Activated CD8-positive, alpha-beta T cell treated with anti-CD3 and anti-CD28 coated beads for 36 hours (primary cell): ENCODE results near the gene SEC16A. TPM values are rescaled to one million over a fixed set of nuclear protein-coding genes. Genes with fewer than 3 reads are reported as not detected.

Experiments used
- ATAC-seq: fragments of 200-7000 bp; cut with Tn5 transposase; one replicate; pipeline ENCODE4 v1.10.0; 2021; ENCODE audit warnings: mild to moderate bottlenecking, moderate library complexity
- CTCF ChIA-PET: fragments of 350-600 bp; sonication (Branson Sonifier 250); formaldehyde crosslinking; loops from one replicate; lab custom pipeline; 2021; ENCODE audit warnings: antibody characterized with exemption; lab: Charles Lee
- POLR2A ChIA-PET: fragments of 350-600 bp; sonication (Branson Sonifier 250); formaldehyde crosslinking; loops from one replicate; lab custom pipeline; 2021; ENCODE audit warnings: antibody characterized with exemption; lab: Charles Lee
- DNase-seq: peaks from one replicate; pipeline ENCODE4 v3.0.0-alpha.2; 2020
- H3K27ac Mint-ChIP-seq: one replicate; pipeline ENCODE4 v1.8.0; 2021; ENCODE audit warnings: mild to moderate bottlenecking, mixed read lengths
- H3K27me3 Mint-ChIP-seq: one replicate; pipeline ENCODE4 v1.8.0; 2021; ENCODE audit warnings: mixed read lengths
- H3K36me3 Mint-ChIP-seq: one replicate; pipeline ENCODE4 v1.8.0; 2021; ENCODE audit warnings: low read depth, mixed read lengths
- H3K4me1 Mint-ChIP-seq: one replicate; pipeline ENCODE4 v1.8.0; 2021; ENCODE audit warnings: low read depth, mixed read lengths
- H3K4me3 Mint-ChIP-seq: one replicate; pipeline ENCODE4 v1.8.0; 2021; ENCODE audit warnings: mild to moderate bottlenecking, moderate library complexity, mixed read lengths
- H3K9me3 Mint-ChIP-seq: one replicate; pipeline ENCODE4 v1.8.0; 2021; ENCODE audit warnings: mixed read lengths
- CTCF ChIP-seq: fragments of 200-600 bp; IDR thresholded peaks from one replicate; pipeline ENCODE4 v1.8.0; 2022; ENCODE audit warnings: antibody characterized with exemption, mild to moderate bottlenecking
- intact Hi-C: fragments of 100-400 bp; cut with micrococcal nuclease; formaldehyde crosslinking; loops from one replicate; pipeline ENCODE4 v1.10.0; 2022
- total RNA-seq, 2 experiments: library from RNA; stranded (reverse); gene quantifications; one replicate each; pipeline ENCODE4 v1.2.3, GENCODE V29; 2021

Gene SEC16A
- total RNA-seq, 2 experiments from 2014 or later = 67.9 to 69.8 TPM

GRCh38 chr9:136459425-136459824 is 23.4 kb downstream of the SEC16A start:
- ChIA-PET POLR2A (interaction anchor here (0.9 to 1.4 kb wide), 3 partner anchors 14 to 223 kb away, joined by 3 to 4 read pairs (median 3); no protein-coding TSS in a partner anchor), CTCF (interaction anchor here (0.8 to 1.0 kb wide), 2 partner anchors 19 to 25 kb away, joined by 3 to 4 read pairs; no protein-coding TSS in a partner anchor)
- no peak for TF ChIP-seq CTCF
- H3K4me1 Mint-ChIP-seq = no peaks in the 10 kb centered on the region
- intact Hi-C loops = no loop called here
- no peaks in the 10 kb centered on the region for H3K9me3 Mint-ChIP-seq
- no peak overlapping the region for H3K4me3 Mint-ChIP-seq
- H3K27me3 Mint-ChIP-seq = no peaks in the 10 kb centered on the region
- no peak for ATAC-seq
- H3K36me3 Mint-ChIP-seq = peaks cover 51% of the 10 kb centered on the region
- DNase-seq = no peak
- H3K27ac Mint-ChIP-seq = no peak overlapping the region

GRCh38 chr9:136457326-136457725 is 25.5 kb downstream of the SEC16A start:
- POLR2A ChIA-PET = interaction anchor here (1.0 to 1.2 kb wide), 2 partner anchors 14 to 37 kb away, joined by 3 read pairs; no protein-coding TSS in a partner anchor
- Mint-ChIP-seq H3K27me3 (no peaks in the 10 kb centered on the region), H3K4me3 (no peak overlapping the region), H3K9me3 (no peaks in the 10 kb centered on the region), H3K4me1 (no peaks in the 10 kb centered on the region), H3K27ac (no peak overlapping the region), H3K36me3 (peaks cover 52% of the 10 kb centered on the region)
- CTCF ChIA-PET = no interaction called here
- intact Hi-C loops = no loop called here
- DNase-seq (no peak), ATAC-seq (no peak)
- no peak for TF ChIP-seq CTCF

GRCh38 chr9:136456258-136456657 is 26.6 kb downstream of the SEC16A start:
- ChIA-PET CTCF (no interaction called here), POLR2A (interaction anchor here (0.9 kb wide), 1 partner anchor 31 kb away, joined by 4 read pairs; no protein-coding TSS in a partner anchor)
- no peaks in the 10 kb centered on the region for H3K4me1 Mint-ChIP-seq
- DNase-seq (no peak), ATAC-seq (no peak)
- H3K4me3 Mint-ChIP-seq = no peak overlapping the region
- H3K27me3 Mint-ChIP-seq = no peaks in the 10 kb centered on the region
- H3K9me3 Mint-ChIP-seq = no peaks in the 10 kb centered on the region
- no peak overlapping the region for H3K27ac Mint-ChIP-seq
- peaks cover 51% of the 10 kb centered on the region for H3K36me3 Mint-ChIP-seq
- intact Hi-C loops = no loop called here
- no peak for TF ChIP-seq CTCF

- H3K27ac Mint-ChIP-seq = no peak overlapping the region
- DNase-seq (no peak), ATAC-seq (no peak)
- H3K4me3 Mint-ChIP-seq = no peak overlapping the region
- POLR2A ChIA-PET = interaction anchor here (1.2 kb wide), 1 partner anchor 12 kb away, joined by 3 read pairs; no protein-coding TSS in a partner anchor
- H3K9me3 Mint-ChIP-seq = no peaks in the 10 kb centered on the region
- CTCF ChIA-PET = no interaction called here
- TF ChIP-seq CTCF = no peak
- H3K36me3 Mint-ChIP-seq = peaks cover 53% of the 10 kb centered on the region
- intact Hi-C loops = no loop called here
- no peaks in the 10 kb centered on the region for H3K27me3 Mint-ChIP-seq
- H3K4me1 Mint-ChIP-seq = no peaks in the 10 kb centered on the region
These were observed 27.5 kb downstream of the SEC16A start for GRCh38 chr9:136455043-136456002.
